HK-2 (cell line): Measurements from ENCODE around the gene SLC17A5.
"Not testable (repeated sequence)": the region's sequence is repeated elsewhere in the genome, so short reads cannot be mapped to it uniquely, and the experiment has no call there.

ENCODE experiments used
- DNase-seq: peaks from one replicate; pipeline ENCODE4 v3.0.0-alpha.2; 2018; ENCODE audit not compliant: unreplicated experiment

Gene SLC17A5

GRCh38 chr6:73618082-73618481 lies 35.7 kb downstream of the SLC17A5 start:
- not testable (repeated sequence) for DNase-seq

- no peak for DNase-seq
Observed at GRCh38 chr6:73614802-73615201, 39.0 kb downstream of the SLC17A5 start.

GRCh38 chr6:73613806-73614536 lies 39.8 kb downstream of the SLC17A5 start:
- DNase-seq = no peak

- no peak for DNase-seq
Observed at GRCh38 chr6:73612611-73613010, 41.2 kb downstream of the SLC17A5 start.

GRCh38 chr6:73610444-73611275 lies 43.1 kb downstream of the SLC17A5 start:
- no peak for DNase-seq

GRCh38 chr6:73608761-73609160 lies 45.0 kb downstream of the SLC17A5 start:
- DNase-seq = no peak

GRCh38 chr6:73606428-73606827 lies 47.4 kb downstream of the SLC17A5 start:
- DNase-seq = no peak

- no peak for DNase-seq
Observed at GRCh38 chr6:73604461-73604860, 49.3 kb downstream of the SLC17A5 start.

GRCh38 chr6:73604020-73604419 lies 49.8 kb downstream of the SLC17A5 start:
- DNase-seq = no peak

- no peak for DNase-seq
Observed at GRCh38 chr6:73586416-73586974, 67.3 kb downstream of the SLC17A5 start.

GRCh38 chr6:73585566-73586415 lies 68.0 kb downstream of the SLC17A5 start:
- DNase-seq = peak; percentile 51

GRCh38 chr6:73581293-73581692 lies 72.5 kb downstream of the SLC17A5 start:
- no peak for DNase-seq

- peak; percentile 95 for DNase-seq
Observed at GRCh38 chr6:73580247-73581149, 73.3 kb downstream of the SLC17A5 start.

GRCh38 chr6:73579851-73580246 lies 73.9 kb downstream of the SLC17A5 start:
- DNase-seq = peak; percentile 80

GRCh38 chr6:73579389-73579788 lies 74.4 kb downstream of the SLC17A5 start:
- peak; percentile 56 for DNase-seq

- no peak for DNase-seq
Observed at GRCh38 chr6:73577676-73578075, 76.1 kb downstream of the SLC17A5 start.

GRCh38 chr6:73572531-73572930 lies 81.3 kb downstream of the SLC17A5 start:
- DNase-seq = not testable (repeated sequence)

- DNase-seq = not testable (repeated sequence)
Observed at GRCh38 chr6:73571218-73572181, 82.3 kb downstream of the SLC17A5 start.

- no peak for DNase-seq
Observed at GRCh38 chr6:73569121-73569520, 84.7 kb downstream of the SLC17A5 start.
